ENCODE results near the gene SMIM44.

Gene SMIM44

GRCh38 chr19:3505598-3506383, 22.6 kb upstream of the SMIM44 start, which contains the start of gene FZR1:
FZR1 (plus strand) TSS chr19:3506311; CDS start chr19:3522990, 16,679 bp downstream.
- in situ Hi-C loops (cut with HindIII; ENCODE audit: low pct_ligation_motif_present, low pct_unique_long_range_greater_than_20kb, low sequenced_read_pairs) = no loop called here
- DNase-seq = peak; percentile 97

GRCh38 chr19:3504735-3505134, 21.5 kb upstream of the SMIM44 start:
- DNase-seq = no peak
- in situ Hi-C loops (cut with HindIII; ENCODE audit: low pct_ligation_motif_present, low pct_unique_long_range_greater_than_20kb, low sequenced_read_pairs) = no loop called here

DNA sequence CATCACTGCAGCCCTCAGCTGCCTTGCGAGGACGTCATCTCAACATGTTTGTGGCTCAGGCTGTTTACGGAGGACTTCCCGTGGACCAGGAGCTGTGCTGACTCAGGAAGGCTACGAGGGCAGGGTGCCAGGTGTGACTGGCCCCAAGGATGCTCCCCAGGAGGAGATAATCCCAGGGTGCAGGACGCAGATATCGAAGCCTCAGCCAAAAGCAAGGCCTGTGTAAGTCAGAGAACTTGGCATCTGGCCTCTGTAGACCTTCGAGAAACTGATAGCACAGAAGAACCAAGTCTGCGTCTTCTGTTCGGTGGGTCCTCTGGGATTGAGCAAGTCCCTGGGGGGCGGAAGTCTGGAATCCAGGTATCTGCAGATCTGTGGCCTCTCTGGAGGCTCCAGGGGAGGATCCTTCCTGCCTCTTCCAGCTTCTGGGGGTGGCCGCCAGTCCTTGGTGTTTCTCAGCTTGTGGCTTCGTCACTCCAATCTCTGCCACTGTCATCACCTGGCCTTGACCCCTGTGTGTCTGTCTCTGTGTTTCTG, 19.9 kb upstream of the SMIM44 start:
- DNase-seq = no peak
- in situ Hi-C loops (cut with HindIII; ENCODE audit: low pct_ligation_motif_present, low pct_unique_long_range_greater_than_20kb, low sequenced_read_pairs) = no loop called here

DNA sequence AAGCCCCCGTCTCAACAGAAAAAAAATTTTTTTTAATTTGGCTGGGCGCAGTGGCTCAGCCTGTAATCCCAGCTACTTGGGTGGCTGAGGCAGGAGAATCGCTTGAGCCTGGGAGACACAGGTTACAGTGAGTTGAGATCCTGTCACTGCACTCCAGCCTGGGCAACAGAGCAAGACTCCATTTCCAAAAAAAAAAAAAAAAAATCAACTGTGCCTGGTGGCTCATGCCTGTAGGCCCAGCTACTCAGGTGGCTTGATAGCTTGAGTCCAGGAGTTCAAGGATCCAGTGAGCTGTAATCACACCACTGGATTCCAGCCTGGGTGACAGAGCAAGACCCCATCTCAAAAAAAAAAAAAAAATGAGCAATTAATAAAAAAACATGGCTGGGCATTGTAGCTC, 18.5 kb upstream of the SMIM44 start:
- in situ Hi-C loops (cut with HindIII; ENCODE audit: low pct_ligation_motif_present, low pct_unique_long_range_greater_than_20kb, low sequenced_read_pairs) = no loop called here
- DNase-seq = no peak

- peak; percentile 94 for DNase-seq
- in situ Hi-C loops (cut with HindIII; ENCODE audit: low pct_ligation_motif_present, low pct_unique_long_range_greater_than_20kb, low sequenced_read_pairs) = no loop called here
These were observed 17.3 kb upstream of the SMIM44 start, which contains the start of gene DOHH for GRCh38 chr19:3500429-3501101. DOHH (minus strand) TSS chr19:3500674; CDS start chr19:3496814, 3,860 bp downstream.

- no peak for DNase-seq
- in situ Hi-C loops (cut with HindIII; ENCODE audit: low pct_ligation_motif_present, low pct_unique_long_range_greater_than_20kb, low sequenced_read_pairs) = no loop called here
These were observed 16.6 kb upstream of the SMIM44 start for GRCh38 chr19:3499738-3500428.

DNA sequence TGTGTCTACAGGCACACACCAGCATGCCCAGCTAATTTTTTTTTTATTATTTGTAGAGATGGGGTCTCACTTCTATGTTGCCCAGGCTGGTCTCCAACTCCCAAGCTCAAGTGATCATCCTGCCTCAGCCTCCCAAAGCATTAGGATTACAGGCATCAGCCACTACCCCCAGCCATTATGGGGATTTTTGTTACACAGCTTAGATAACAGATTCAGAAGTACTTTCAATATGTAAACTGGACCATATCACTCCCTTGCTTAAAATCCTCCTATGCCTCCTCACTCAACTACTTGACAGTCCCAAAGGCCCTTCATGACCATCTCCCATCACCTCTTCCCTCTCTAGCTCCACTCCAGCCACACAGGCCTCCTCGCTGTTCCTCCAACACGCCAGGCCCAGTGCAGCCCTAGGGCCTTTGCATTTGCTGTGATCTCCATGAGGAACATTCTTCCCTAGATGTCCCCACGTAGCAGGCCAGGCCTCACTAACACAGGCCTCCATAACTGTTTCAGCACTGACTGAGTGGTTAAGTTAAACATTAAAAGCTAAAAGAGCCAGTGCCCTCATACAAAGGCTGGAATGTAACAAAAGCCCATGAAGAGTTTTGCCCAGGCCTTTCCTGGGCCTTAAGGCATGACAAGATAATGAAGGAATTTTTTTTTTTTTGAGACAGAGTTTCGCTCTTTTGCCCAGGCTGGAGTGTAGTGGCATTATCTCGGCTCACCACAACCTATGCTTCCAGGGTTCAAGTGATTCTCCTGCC, 14.7 kb upstream of the SMIM44 start:
- peak; percentile 54 for DNase-seq
- in situ Hi-C loops (cut with HindIII; ENCODE audit: low pct_ligation_motif_present, low pct_unique_long_range_greater_than_20kb, low sequenced_read_pairs) = no loop called here

- no peak for DNase-seq
- in situ Hi-C loops (cut with HindIII; ENCODE audit: low pct_ligation_motif_present, low pct_unique_long_range_greater_than_20kb, low sequenced_read_pairs) = no loop called here
These were observed 13.4 kb upstream of the SMIM44 start for GRCh38 chr19:3496392-3497273.

DNA sequence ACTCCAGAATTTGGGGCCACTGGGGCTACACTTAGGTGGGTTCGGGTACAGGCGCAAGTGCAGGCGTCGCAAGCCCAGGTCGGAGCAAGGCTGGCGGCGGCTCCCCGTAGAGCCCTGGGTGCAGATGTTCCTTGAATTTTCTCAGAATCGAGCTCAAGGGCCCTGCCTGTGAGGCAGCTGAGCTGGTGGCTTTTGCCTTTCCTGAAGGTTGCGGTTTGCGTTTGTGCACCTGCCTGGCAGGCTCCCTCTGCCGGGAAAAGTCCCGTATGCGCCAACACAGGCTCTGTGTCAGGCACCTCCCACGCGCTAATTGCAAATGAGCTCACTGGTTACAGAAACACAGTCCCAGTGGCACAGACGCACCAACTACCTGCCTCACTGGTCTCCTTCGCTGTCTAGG, 11.3 kb upstream of the SMIM44 start:
- in situ Hi-C loops (cut with HindIII; ENCODE audit: low pct_ligation_motif_present, low pct_unique_long_range_greater_than_20kb, low sequenced_read_pairs) = no loop called here
- no peak for DNase-seq

DNA sequence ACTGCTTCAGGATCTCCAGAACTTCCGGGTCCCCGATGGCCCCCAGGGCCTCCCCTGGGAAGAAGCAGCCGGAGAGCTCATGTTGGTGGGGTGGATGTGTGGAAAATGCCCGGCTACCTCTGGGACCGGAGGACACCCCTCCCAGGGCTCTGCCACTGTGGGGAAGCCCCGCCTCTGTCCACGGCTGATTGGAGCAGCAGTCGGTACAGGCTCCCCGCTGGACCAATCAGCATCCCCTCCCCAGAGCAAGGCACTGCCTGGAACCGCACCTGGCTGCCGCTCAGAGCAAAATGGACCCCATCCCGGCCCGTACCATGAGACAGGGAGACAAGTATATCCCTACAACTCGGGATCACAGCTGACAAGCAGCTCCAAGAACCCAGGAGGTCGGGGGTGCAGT, 10.8 kb upstream of the SMIM44 start:
- in situ Hi-C loops (cut with HindIII; ENCODE audit: low pct_ligation_motif_present, low pct_unique_long_range_greater_than_20kb, low sequenced_read_pairs) = no loop called here
- DNase-seq = no peak

DNA sequence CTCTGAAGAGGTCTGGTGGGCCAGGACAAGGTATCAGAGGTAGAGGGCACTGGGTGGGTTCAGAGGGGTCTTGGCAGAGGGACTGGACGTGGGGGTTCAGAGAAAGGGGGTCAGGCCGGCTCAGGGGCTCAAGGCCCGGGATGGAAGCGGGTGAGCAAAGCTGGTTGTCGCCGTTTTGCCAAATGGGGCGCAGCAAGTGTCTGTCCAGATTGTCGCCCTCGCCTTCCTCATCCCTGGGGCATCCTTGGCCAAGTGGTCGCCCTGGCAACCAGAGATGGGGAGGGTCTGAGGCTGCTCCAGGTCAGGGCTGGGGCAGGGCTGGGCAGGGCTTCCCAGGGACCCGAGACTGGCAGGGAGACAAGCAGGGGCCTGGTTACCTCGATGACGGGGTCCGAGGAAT, 10.4 kb upstream of the SMIM44 start:
- no peak for DNase-seq
- in situ Hi-C loops (cut with HindIII; ENCODE audit: low pct_ligation_motif_present, low pct_unique_long_range_greater_than_20kb, low sequenced_read_pairs) = no loop called here

DNA sequence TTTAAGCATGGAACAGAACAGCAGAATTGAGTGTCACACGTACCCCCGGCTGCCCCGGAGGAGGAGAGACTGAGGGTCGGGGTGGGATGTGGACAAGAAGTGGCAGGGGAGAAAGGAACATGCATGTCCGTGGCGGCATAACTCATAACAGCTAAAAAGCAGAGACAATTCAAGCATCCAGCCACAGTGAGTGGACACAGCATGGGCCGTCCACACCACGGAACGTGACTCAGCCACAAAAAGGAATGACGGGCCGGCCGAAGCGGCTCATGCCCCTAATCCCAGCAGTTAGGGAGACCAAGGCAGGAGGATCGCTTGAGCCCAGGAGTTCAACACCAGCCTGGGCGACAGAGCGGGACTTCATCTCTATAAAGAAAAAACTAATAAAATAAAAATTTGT, 9.7 kb upstream of the SMIM44 start:
- DNase-seq = no peak
- in situ Hi-C loops (cut with HindIII; ENCODE audit: low pct_ligation_motif_present, low pct_unique_long_range_greater_than_20kb, low sequenced_read_pairs) = no loop called here

- DNase-seq = no peak
- in situ Hi-C loops (cut with HindIII; ENCODE audit: low pct_ligation_motif_present, low pct_unique_long_range_greater_than_20kb, low sequenced_read_pairs) = no loop called here
These were observed 9.0 kb upstream of the SMIM44 start for GRCh38 chr19:3492131-3492839.

DNA sequence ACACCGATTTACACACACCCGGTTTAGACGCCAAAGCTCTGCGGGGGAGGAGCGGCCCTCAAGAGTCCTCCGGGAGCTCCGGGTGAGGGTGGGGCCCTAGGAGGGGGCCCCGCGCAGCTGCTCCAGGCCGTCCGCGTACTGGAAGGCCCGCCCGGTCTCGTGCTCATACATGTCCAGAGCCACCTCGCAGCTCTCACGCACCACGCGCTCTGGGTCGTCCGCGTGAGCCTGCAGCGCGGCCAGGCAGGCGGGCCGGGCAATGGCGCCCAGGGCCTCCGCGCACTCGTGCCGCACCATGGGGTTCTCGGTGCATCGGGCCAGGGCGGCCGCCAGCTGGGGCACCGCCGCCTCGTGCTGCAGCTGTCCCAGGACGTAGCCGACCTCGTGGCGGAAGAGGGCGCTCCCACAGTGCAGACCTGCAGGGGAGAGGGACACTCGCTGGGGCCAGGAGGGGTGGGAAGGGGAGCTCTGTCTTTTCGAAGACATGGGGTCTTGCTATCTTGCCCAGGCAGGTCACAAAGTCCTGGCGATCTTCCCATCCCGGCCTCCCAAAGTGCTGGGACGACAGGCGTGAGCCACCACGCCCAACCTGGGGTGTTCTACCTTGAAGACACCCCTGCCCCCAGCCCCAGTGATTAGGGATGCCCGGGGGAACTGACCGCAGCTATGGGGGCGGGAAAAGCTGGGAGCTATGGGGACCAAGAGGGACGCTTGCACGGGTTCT, 8.3 kb upstream of the SMIM44 start:
- DNase-seq = no peak
- in situ Hi-C loops (cut with HindIII; ENCODE audit: low pct_ligation_motif_present, low pct_unique_long_range_greater_than_20kb, low sequenced_read_pairs) = no loop called here

DNA sequence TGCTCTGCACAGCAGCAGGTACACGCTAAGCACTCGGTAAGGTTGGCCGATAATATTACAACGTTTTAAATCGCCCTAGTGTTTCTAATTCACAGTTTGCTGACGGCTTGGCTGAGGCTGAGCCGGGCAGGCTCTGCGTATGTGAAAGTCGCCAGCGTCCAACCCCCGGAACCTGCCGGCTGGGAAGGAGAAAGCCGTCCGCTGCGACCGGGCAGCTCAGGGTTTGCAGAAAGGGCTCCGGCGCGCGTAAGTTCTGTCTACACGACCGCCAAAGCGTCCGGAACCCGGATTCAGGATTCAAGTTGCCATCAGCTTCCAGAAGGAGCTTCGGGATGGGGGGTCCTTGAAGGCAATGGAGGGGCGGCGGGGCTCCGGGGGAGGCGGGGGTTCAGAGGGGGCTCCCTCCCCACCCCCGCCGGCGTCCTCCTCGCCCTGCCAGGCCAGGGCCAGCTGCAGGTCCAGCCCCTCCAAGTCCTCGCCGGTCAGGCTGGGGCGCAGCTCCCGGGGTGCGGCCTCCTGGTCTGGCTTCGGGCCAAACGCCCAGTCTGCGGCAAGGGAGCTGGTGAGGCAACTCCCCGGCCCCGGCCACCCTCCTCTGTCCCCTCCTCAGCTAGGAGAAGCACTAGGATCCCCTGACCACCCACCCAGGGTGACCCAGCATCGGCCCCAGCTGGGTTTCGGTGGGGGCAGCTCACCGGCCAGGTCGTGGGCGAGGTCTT, 575 bp downstream of the SMIM44 start:
- no peak for DNase-seq
- in situ Hi-C loops (cut with HindIII; ENCODE audit: low pct_ligation_motif_present, low pct_unique_long_range_greater_than_20kb, low sequenced_read_pairs) = no loop called here

All from ACHN (cell line).